GM18909 (cell line): ENCODE data around the gene GALNT16.
"Not testable (repeated sequence)": the region's sequence is repeated elsewhere in the genome, so short reads cannot be mapped to it uniquely, and the experiment has no call there.

Experiments
- ATAC-seq: cut with Tn5 transposase; IDR thresholded peaks from one replicate; pipeline ENCODE4 v1.9.1; 2021; ENCODE audit warnings: mild to moderate bottlenecking; ENCODE audit not compliant: unreplicated experiment, poor library complexity

GALNT16 gene

DNA sequence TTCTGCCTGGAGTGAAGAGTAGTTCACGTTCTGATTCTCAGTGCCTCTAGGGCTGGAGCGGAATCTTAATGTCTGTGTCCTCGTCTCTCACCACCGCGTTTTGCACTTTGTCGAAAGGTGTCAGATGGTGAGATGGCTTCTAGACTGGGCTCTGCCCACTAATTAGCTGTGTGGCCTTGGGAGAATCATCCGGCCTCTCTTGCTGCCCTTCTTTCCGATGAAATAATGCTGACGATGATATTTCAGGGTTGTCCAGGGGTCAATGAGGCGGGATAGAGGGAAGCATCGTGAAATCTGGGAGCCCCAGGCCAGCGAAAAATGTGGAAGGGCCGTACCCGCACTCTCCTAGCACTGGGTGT is 811 bp upstream of the GALNT16 start:
- no peak for ATAC-seq

DNA sequence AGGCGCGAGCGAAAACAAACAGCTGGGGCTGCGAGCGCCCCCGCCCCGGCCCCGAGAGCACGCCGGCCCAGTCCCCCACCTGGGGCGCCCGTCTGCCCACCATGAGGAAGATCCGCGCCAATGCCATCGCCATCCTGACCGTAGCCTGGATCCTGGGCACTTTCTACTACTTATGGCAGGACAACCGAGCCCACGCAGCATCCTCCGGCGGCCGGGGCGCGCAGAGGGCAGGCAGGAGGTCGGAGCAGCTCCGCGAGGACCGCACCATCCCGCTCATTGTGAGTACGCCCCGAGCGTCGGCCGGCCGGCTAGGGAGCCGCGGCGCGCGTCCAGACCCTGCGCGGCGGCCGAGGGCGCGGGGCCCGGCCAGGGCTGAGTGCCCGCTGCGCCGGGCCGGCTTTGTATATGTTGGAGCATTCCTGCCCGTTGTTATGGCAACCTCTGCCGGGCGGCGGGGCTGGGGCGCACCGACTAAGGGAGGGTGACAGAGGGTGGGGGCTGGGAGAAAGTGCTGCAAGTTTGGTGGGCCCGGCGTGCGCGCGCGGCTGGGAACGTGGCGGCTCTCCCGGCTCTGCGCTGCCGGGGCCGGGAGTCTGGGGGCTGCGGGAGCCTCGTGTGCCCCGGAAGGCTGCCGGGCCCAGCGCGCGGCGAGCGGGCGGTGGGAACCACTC is 367 bp downstream of the GALNT16 start:
- no peak for ATAC-seq

DNA sequence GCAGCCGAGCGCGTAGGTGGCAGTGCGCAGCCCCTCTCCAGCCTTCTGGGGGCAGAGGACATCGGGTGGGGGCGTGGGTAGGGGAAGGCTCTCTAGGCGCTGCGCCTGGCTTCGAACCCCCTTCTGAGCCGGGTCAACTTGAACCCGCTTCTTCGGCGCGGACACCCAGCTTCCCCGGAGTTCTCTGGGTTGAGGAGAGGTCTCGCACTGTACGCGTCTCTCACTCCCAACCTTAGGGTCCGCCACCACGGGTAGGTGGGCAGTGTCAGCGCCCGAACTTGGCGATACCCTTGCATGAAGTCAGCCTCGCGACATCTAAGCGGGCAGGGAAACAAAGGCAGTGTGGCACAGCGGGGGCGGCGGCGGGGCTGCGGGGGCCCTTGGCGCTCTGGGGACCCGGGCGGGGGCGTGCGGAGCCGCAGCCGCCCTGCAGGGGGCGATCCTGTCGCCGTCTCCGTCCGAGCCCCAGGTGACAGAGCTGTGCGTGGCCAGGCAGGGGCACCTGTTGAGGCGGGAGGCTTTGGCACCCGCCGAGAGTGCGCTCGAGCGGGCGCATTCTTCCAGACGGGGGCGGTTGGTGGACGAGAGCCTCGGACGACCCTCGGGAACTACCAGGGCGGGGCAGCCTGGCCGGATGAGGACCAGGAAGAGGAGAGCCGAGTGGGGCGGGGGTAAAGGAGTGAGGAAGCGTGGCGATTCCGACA is 1.1 kb downstream of the GALNT16 start:
- ATAC-seq, result no peak

DNA sequence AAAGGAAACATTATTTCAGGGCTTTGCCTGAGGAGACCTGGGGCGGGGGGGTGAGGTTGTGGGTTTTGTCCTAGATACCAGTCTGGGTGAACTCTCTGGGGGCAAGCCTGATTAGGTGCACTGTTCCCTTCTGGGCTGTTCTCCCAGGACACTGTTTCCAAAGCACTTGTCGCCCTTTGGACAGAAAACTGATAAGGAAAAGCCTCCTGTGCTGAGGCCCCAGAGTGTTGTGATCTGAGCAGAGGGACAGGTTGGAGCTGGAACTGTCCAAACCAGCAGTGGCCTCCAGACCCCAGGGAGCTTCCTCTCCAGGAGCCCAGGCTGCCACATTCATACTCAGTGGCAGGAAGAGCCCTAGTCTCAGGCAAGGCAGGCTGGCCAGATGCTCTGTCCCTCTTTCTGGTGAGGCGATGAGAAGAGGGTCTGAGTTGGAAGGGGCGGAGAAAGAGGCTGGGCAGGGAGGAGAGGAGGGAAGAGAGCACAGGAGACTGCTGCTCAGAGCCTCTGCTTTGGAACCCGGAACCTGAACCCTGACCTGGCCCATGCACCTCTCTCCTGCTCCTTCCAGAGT is 1.9 kb downstream of the GALNT16 start:
- ATAC-seq, result no peak

DNA sequence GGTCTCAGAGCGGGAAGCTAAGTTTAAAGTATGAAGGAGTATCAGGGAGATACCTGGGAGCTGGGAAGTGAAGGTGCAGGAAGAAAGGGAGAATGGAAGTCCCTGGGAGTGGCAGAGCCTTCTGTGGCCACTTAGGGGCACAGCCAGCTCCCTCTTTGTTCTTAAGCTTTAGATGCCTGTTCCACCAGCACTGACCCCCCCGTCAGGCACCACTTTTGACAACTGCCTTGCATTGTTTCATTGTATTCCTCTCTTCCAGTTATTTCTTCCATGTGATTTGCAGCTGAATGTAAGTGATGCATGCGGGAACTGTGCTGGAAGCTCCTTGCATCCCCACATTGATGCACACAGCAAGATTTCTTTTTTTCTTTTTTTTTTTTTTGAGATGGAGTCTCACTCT is 2.6 kb downstream of the GALNT16 start:
- no peak for ATAC-seq

DNA sequence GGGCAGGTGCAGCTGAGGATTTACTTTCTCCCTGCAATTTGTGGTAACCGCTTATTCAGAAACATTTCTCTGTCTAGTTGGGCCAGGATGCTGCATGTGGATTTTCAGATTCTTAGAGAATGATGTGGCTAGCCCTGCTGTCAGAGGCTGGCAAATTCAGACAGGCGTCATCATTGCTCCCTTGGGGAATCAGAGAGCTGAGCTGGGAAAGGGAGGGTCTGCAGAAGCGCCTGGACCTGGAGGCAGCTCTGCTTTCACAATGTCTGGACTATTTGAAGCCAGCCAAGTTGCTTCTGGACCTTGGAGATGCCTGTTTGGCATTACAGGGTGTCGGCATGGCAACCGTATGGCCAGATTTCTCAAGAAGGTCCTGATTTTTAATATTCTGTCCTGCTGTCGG is 3.4 kb downstream of the GALNT16 start:
- ATAC-seq, result no peak

DNA sequence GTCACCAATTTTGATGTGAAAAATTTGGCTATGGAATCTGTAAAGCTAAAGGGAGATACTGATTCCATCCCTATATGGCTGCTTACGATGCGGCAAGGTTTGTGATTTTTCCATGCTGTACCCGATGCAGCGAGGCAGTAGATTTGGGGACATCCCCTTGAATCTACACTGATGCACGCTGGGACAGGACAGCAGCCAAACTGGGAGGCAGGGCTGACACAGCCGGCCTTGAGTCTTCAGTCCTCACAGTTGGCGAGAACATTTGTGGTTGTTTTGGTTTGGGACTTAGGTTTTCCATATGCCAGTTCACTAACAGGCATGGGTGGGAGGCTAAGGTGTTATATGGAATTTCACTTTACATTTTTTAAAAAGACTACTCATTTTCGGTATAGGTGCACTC is 3.8 kb downstream of the GALNT16 start:
- no peak for ATAC-seq

DNA sequence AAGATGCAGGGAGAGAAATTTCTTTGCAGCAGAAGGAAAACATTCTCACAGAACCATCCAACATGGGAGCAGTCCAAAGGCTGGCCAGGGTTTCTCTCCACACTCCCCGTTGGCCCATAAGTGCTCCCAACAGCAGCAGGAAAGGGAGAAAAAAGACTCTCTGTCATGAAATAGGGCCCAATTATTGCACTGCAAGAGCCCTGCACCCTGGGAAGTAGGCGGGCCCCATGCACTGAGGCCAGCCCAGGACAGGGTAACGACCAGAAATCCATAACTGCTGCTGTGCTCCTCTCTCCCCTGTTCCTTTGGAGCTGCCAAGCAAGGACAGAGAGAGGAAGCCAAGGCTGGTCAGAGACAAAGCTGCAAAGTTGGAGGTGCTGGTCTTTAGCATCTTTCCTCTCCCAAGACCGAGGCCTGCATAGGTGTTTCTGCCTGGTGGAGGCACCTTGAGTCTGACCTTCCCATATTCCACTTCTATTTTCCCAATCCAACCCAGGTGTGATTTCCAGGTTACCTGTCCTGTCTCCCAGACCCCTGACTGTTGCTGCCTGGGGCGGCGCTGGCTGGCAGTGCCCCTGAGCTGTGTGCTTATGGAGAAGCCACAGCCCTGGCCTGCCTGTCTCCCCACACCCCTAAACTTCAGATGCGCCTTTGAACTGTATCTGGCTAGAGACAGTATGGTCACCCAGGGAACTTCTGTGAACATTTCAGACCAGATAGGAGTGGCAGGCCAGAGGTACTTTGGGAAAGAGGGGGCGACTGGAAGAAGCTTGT is 6.8 kb downstream of the GALNT16 start:
- no peak for ATAC-seq

DNA sequence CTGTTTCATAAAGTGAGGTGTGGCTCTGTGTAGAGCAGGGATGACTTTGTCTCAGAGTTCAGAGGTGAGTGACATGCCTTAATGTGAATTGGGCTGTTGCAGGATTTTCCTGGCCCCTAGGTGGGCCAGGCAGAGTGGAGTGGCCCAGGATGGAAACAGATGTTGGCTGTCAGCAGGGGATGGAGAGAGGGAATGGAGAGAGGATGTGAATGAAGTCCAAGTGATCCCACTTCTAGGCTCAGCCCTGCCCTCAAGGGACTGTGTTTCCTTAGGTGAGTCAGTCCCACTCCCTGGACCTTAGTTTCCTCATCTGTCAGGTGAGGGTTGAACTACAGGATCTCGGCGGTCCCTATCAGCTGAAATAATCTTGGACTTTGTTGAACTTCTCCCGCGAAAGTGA is 7.5 kb downstream of the GALNT16 start:
- ATAC-seq, result no peak

DNA sequence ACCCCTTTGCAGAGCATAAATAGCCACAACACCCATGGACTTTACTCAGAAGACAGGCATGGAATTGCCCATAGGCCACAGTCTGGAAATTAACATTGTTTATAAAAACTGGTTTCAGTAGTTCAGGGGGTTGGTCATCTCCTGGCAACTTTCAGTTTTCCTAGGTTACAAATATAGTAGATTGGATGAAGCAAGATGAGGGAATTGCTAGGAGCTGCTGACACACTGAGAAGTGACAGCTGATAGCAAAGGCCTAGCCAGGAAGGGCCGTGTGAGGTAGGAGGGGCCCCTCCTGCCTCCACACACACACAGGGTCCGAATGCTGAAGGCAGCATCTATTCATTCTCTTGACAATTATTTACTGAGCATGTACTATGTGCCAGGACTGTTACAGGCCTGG is 8.3 kb downstream of the GALNT16 start:
- ATAC-seq, result no peak

DNA sequence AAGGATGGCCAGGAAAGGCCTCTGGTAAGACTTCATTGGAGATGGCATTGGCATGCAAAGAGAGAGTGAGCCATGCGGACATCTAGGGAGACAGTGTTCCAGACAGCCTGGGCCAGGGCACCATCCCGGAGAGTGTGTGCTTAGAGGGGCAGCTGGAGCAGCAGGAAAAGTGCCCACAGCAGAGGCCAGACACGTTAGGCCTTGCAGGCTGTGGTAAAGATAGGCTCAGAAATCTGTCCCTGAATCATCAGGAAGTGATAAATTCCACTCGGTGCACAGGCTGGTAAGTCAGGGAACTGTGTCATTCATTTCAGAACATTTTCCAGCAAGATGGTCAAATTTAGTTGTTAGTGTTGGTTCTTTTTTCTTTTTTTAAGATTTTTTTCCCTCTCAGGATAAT is 8.8 kb downstream of the GALNT16 start:
- no peak for ATAC-seq

DNA sequence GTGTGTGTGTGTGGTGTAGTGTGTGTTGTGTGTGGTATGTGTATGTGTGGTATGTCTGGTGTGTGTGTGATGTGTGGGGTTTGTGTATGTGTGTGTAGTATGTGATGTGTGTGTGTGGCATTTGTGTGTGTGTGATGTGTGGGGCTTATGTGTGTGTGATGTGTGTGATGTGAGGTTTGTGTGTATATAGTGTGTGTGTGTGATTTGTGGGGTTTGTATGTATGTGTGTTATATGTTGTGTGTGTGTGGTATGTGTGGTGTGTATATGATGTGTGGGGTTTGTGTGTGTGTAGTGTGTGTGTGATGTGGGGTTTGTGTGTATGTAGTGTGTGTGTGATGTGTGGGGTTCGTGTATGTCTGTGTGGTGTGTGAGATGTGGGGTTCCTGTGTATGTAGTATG is 9.4 kb downstream of the GALNT16 start:
- ATAC-seq, result no peak

DNA sequence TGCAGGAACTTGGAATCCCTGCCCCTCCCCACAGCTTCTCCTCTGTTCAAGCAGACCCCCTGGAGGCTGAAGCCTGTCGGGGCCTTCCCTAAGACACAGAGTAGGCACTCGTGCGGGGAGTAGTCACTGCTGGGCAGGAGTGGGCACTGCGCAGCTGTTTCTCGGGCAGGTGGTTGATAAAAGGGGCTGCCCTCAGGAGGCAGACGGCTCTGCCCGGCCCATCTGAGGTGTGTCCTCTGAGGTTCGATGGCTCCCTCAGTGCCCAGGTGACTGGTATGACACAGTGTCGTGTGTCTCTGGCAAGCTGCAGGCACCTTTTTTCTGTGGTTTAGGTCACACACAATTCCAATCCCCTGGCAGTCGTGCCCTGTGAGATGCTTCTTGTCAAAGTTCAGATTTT is 10.1 kb downstream of the GALNT16 start:
- ATAC-seq, result no peak

DNA sequence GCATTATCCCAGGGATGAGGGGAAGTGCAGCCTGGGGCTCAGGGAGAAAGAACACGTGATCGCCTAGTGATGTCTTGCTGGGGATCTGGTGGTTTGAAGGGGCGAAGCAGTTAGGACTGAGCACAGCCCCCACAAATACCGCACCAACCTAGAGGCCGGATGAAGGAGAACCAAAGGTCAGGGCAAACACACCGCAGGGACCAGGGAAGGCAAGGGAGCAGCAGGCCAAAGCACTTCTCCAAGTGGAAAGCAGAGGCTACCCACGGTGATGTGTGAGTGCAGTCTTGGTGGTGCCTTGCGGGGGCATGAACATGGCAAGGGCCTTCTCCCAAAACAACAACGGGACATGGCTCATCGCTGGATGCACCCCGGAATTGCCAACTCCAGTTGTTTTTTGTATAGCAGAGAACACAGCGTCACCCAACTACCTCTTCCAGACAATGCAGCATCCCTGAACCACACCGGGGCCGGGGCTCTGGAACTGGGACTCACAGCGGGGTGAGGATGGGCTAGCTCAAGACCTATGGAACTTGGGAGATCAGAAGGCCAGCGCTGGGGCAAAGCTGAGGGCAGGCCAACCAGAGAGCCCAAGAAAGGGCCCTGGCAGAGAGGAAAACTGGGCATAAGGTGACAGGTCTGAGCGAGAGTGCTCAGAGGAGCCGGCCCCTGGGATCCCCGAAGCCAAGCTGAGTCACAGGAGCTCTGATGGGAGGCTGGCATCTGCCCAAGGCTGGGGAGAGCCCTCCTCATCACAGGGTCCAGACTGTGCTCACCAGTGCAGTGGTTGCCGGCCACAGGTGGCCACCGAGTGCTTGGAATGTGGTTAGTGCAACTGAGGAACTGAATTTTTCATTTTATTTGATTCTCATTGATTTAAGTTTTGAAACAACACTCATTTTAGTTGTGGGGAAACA is 11.1 kb downstream of the GALNT16 start:
- ATAC-seq, result no peak

DNA sequence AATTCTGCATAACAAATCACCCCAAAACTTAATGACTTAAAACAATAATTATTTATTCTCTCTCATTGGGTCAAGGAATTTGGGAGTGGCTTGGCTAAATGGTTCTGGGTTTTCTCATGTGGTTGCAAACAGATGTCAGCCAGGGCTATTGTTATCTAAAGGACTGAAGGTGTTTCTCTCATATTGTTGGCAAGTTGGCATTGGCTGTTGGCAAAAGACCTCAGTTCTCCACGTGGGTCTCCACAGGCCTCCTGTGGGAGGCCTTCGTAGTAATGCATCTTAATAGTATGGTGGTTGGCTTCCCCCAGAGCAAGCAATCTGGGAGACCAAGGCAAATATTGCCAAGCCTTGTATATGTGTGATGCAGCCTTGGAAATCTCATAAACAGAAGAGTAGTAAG is 14.4 kb downstream of the GALNT16 start:
- no peak for ATAC-seq

DNA sequence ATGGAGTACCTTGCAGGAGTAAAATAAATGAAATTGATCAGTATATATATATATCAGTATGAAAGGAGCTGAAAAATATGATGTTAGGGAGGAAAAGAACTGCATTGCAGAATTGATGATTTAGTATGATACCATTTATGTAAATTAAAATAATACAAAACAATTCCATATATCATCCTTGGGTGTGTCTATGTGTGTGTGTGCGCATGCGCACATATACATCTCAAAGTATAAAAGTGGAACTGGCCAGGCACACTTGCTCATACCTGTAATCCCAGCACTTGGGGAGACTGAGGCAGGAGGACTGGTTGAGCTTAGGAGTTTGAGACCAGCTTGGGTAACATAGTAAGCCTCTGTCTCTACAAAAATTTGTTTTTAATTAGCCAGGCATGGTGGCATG is 15.4 kb downstream of the GALNT16 start:
- no peak for ATAC-seq

DNA sequence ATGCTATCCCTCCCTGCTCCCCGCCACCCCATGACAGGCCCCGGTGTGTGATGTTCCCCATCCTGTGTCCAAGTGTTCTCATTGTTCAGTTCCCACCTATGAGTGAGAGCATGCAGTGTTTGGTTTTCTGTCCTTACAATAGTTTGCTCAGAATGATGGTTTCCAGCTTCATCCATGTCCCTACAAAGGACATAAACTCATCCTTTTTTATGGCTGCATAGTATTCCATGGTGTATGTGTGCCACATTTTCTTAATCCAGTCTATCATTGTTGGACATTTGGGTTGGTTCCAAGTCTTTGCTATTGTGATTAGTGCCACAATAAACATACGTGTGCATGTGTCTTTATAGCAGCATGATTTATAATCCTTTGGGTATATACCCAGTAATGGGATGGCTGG is 17.4 kb downstream of the GALNT16 start:
- ATAC-seq, result not testable (repeated sequence)

DNA sequence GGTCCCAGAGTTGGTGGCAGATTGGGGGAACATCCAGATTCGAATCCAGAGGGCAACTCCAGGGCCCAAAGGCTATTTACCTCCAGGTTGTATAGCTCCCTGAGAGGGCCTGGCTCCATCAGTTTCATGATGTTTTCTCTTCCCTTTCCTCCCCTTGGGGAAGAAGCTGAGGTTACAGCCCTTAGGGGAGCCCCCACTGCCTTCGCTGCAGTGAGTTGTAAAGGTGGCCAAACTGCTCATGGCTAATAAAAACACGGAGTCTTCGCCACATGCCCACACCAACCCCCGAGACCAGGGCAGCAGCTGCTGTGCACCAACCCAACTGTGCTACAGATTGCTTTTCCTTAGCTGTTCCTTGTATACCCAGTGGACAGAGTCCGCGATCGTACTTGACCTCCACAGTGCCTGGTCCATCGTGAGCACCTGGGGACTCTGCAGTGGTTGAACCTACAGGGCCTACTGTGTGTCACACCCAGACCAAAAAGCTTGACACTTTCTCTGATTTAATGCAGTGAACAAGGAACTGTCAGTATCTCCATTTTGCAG is 20.9 kb downstream of the GALNT16 start:
- ATAC-seq, result no peak

DNA sequence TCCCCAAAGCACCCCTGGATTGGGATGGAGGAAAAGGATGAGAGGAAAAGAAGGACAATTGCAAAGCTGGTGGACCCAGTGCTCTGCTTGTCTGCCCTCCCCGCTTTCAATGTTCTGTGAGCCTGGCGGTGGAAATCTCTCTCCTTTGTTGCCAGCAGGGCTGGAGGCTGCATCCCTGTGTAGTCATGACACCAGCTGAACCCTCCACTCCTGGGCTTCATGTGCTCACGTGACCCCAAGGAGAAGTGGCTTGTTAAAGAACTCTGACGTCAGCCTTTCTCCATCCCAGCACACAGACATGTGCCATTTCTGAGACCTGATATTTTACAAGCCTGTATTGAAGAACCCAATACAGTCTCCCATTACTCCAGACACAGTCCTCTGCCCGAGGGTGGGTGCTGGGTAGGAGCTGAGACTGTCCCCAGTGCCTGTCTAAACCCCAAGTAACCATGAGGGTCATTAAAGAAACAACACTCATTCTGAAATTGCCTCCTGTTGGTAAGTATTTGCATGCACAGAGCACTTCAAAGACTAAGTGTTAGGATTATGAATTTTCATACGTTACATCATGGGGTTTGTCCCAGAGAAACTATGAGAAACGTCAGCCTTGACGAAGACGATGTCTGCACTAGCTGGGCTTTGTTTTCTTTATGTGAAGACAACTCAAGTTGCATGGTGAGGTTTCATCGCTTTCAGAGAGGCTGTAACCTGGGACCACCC is 21.7 kb downstream of the GALNT16 start:
- ATAC-seq, result no peak
